HuH-7 (cell line): ENCODE measurements around the gene KAT7.

ENCODE experiments used
- DNase-seq: peaks from one replicate; pipeline ENCODE4 v3.0.0; 2011; ENCODE audit warnings: low spot score

KAT7 gene

DNA sequence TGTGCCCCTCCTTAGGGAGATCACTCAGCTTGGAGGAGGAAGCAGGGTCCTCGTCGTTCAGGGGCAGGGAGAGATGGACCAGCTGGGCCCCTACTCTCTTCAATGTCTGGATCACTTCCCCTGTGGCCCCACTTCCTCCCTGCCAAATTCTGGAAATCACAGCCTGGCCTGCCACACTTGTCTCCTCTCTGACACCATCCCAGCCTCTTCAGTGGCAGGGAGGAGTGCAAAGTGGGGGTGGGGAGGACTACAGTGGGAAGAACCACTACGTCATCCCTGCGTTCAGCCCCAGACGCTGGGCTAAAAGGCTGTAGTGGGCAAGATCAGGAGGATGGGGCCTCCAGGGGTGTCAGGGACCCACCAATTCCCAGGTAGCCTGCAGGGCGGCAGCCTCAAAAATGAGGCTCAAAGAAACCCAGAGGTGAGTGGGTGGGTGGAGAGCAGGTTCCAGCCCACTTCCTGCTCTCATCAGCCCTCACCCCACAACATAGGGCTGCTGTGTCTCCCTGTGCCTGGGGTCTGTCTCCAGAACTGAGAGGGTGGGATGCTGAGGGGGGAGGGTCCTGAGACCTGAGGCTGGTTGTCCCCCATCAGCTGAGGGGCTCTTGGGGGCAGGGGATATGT, 84.4 kb downstream of the KAT7 start:
- no peak for DNase-seq

DNA sequence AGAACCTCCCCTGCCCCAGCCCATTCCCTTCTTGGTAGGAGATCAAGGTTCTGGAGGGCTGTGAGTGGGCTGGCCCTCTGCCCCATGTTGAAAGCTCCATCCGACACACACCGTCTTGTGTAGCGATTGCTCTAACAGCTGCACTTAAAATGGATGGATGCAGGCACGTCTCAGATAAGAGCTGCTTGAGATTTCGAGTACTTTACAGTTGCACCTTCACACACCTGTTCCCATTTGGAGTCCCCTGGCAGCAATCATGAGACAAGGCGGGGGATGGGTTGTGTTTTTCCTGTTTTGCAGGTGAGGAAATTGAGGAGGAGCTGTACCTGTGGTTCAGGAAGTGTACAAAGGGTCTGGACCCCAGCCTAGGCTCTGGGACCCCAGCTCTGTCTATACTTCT, 85.0 kb downstream of the KAT7 start:
- DNase-seq = no peak

DNA sequence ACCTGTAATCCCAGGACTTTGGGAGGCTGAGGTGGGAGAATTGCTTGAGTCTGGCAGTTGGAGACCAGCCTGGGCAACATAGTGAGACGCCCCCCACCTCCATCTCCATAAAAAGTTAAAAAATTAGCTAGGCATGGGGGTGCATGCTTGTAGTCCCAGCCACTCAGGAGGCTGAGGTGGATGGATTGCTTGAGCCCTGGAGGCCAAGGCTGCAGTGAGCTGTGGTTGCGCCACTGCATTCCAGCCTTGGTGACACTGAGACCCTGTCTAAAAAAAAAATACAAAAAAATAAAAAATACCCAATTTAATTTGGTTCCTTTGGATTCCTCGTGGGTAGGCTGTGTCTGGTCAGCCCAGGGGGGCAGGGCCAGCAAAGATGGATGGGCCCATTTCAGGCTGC, 85.4 kb downstream of the KAT7 start:
- no peak for DNase-seq

DNA sequence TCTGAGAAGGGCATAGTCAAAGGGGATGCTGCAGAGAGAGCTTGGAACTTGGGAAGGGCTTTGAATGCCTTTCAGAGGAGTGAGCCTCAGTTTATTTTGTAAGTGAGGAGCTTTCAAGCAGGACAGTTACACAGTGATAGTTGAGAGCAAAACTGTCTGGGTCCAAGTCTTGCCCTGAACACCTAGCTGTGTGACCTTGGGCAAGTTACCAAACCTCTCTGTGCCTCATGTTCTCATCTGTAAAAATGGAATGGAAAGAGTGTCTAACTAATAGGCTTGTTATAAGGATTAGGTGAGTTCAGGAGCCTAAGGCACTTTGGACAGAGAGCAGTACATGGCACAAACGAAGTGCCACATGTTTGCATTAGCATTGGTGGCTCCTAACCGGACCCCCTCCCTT, 86.4 kb downstream of the KAT7 start:
- no peak for DNase-seq

DNA sequence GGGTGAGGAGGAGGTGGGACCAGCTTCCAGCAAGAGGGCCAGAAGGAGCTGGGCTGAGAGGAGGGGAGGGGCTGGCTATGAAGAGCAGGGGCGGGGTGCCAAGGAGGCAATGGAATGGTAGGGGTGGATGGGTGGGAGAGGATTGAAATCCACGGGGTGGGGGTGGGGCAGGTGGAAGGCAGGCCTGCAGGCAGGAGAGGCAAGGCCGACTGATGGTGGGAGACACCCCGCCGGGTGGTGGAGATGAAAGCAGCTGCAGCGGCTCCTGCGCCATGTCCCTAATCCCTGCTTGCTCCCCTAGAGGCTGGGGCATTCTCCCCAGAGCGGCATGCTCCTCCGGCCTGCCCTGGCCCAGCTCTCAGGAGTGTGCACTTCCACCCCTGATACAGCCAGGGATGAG, 87.2 kb downstream of the KAT7 start:
- no peak for DNase-seq

DNA sequence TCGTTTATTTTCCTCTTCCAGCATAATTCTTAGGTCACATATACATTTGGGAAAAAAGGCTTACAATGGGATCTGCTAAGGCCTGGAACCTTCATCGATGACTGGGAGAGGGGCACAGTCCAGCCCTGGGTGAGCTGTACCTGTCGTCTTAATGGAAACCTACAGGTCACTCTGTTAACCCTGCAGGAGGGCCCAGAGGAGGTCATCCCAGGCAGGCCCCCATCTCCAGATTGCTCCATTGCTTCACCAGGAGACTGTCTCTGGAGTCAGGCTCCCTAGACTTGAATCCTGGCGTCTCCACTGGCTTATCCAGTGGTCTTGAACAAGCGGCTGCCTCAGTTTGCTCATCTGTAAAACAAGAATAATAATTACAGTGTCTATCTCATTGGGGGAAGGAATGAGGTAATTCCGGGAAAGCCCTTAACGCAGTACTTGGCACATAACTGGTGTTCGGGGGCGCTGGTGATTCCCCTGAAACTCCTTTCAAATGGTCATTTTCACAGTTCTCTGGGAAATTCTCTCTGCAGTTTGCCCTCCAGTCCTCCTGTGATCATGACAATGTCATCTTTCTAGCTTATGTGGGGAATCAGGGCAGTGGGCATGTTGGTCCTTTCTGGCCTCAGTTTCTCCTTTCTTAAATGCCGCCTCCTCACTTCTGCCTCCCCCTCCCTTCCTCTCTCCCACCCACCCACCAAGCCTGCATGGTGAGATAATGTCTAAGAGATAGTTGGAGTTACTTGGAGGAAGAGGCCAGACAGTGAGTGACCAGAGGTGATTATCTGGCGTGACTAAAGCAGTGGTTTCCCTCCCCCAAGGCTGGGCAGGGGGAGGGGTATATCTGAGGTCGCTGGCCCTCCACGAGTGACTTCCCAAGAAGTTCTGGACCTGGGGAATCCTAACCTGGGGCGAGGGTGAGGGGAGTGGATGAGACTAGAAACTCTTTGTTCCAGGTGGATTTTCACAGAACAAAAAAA, 90.7 kb downstream of the KAT7 start:
- no peak for DNase-seq

DNA sequence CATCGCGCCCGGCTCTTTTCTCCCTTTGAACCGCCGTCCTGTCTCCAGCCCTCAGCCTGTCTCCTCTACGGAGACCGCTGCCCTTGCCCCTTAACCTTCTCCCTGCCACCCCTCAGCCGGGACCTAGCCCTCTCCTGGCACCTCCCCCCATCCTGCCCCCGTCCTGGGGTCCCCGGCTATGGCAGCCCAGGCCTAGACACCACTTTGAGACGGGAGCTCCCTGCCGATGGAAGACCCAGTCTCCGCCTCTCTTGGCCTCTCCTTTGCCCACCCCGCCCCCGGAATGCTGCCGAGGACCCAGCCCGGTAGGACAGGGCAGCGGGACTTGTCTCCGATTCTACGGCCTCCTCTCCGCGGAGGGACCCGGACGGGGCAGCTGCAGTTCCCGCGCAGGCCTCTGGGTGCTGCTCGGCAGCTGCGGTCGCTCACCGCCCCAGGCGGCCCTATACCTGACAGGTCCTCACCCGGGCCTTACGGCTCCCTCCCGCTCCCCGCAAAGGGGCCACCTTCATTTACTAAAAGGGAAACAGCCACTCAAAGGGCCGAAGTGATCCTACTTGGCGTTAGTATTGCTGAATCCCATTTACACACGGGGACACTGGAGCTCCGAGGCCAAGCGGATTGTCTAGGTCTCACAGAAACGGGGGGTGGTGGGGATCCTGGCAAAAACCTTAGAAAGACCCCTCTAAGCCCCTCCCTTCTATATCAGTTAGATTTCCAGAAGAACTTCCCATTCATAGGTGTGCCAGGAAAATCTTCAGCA, 92.0 kb downstream of the KAT7 start:
- peak; percentile 97 for DNase-seq

DNA sequence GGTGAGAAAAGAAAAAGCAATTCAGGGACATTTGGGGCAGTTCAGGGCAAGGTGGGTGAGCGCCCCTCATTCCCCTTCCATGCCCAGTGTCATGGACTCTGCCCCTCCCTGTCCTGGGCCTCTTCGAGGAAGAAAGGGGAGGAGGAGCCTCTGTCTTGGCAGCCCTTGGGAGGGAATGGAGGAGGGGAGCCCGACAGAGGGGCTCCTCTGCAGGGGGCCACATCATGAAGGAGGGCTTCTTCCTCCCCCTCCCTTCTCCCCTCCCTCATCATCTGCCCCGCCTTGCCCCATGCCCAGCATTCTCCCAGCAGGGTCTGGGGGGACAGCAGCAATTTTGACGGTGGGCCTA, 92.5 kb downstream of the KAT7 start:
- DNase-seq = no peak

DNA sequence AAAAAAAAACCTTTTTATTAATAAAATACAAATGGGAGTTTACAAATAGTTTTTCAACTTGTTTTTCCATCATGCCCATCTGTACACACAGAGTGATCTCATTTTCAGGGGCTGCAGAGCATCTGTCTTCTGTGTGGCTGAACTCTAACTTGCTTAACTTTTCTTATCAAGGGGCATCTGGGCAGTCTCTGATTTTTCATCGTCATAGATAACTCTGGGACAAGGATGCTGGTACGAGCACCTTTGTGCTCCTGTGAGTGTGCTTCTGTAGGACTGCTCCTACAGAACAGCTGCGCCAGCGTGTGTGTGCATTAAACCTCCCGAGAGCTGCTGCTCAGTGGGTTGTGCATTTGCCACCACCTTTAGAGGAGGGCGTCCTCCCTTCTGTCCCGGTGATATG, 94.0 kb downstream of the KAT7 start:
- DNase-seq = no peak
